GM12872 (cell line): ENCODE data around the gene TMEM270.

Experiments
- CTCF ChIP-seq: IDR thresholded peaks from 3 replicates; pipeline ENCODE4 v1.5.1; 2011; ENCODE audit warnings: low read depth, mild to moderate bottlenecking, low read length, moderate library complexity; ENCODE audit not compliant: insufficient read depth

Gene TMEM270

GRCh38 chr7:73860859-73861258 lies at the start of gene TMEM270:
Gene TMEM270, plus strand, starts transcription at chr7:73861159. Its CDS starts 36 bp downstream, at chr7:73861195.
- no peak for TF ChIP-seq CTCF

GRCh38 chr7:73811760-73812168 lies 49.2 kb upstream of the TMEM270 start:
- peak; percentile 85 for TF ChIP-seq CTCF

GRCh38 chr7:73812996-73813395 lies 48.0 kb upstream of the TMEM270 start:
- no peak for TF ChIP-seq CTCF

- TF ChIP-seq CTCF: no peak
Observed at GRCh38 chr7:73815436-73815835, 45.5 kb upstream of the TMEM270 start.

- no peak for TF ChIP-seq CTCF
Observed at GRCh38 chr7:73817121-73817520, 43.8 kb upstream of the TMEM270 start.

GRCh38 chr7:73820013-73820412 lies 40.9 kb upstream of the TMEM270 start:
- no peak for TF ChIP-seq CTCF

GRCh38 chr7:73822319-73823173 lies 38.4 kb upstream of the TMEM270 start:
- TF ChIP-seq CTCF: no peak
